Omental fat pad (tissue), 4 donors: Measurements from ENCODE around the gene SRSF3. TPM values are rescaled to one million over a fixed set of nuclear protein-coding genes. Genes with fewer than 3 reads are reported as not detected.

Experiments
- ATAC-seq: fragments of 150-250 bp; one replicate; pipeline ENCODE4 v1.9.1; 2016; ENCODE audit warnings: mild to moderate bottlenecking, moderate library complexity; ENCODE audit not compliant: low FRiP score
- DNase-seq: peaks from one replicate; pipeline ENCODE4 v3.0.0-alpha.2; 2019; ENCODE audit warnings: low spot score
- CTCF ChIP-seq, 3 donors: fragments of 450-650 bp; IDR thresholded peaks; one replicate each; pipeline ENCODE4 v1.5.1; 2016 to 2017; ENCODE audit warnings: antibody characterized with exemption in 3 of 3, mild to moderate bottlenecking in 3 of 3, moderate library complexity in 2 of 3
- total RNA-seq, 4 donors: library from RNA; depleted of rRNA; stranded (reverse); fragments of >200 nt; gene quantifications; one replicate each; pipeline ENCODE4 v1.1.0, GENCODE V29; 2016

SRSF3 gene
- total RNA-seq, 4 donors from 2014 or later, result 162 to 260 (median 189) TPM

DNA sequence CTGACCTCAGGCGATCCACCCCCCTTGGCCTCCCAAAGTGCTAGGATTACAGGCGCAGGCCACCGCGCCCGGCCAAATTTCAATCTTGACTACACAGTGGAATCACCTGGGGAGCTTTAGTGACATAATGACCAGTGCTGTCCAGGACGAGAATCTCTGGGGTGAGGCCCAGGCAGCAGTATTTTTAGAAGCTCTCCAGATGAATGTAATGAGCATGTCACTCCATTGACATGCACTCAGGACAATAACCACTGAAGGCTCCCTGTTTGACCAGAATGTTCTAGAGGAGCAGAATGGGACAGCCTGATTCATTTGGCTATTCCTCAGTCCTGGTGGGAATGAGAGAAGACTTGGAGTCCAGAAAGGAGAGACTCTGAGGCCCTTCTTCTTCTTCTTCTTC lies 39.2 kb downstream of the SRSF3 start:
- DNase-seq (no peak), ATAC-seq (no peak)
- no peak for TF ChIP-seq CTCF (IDR thresholded peaks at IDR 0.05)

GRCh38 chr6:36633915-36634314 lies 39.8 kb downstream of the SRSF3 start:
- no peak for TF ChIP-seq CTCF (IDR thresholded peaks at IDR 0.05)
- DNase-seq (no peak), ATAC-seq (no peak)

- DNase-seq, result no peak
- no peak for ATAC-seq
- no peak for TF ChIP-seq CTCF (IDR thresholded peaks at IDR 0.05)
These were observed 40.4 kb downstream of the SRSF3 start for GRCh38 chr6:36634317-36635108.

- no peak for TF ChIP-seq CTCF (IDR thresholded peaks at IDR 0.05)
- ATAC-seq (no peak), DNase-seq (no peak)
These were observed 42.1 kb downstream of the SRSF3 start for GRCh38 chr6:36636283-36636682.

GRCh38 chr6:36636687-36637418 lies 42.7 kb downstream of the SRSF3 start:
- no peak for ATAC-seq

GRCh38 chr6:36638579-36638978 lies 44.4 kb downstream of the SRSF3 start:
- DNase-seq (no peak), ATAC-seq (no peak)
- TF ChIP-seq CTCF (IDR thresholded peaks at IDR 0.05), result no peak

More at GRCh38 chr6:36636687-36637418, 42.7 kb downstream of the SRSF3 start:
- DNase-seq, result no peak
- TF ChIP-seq CTCF (IDR thresholded peaks at IDR 0.05), result no peak
